RWPE2 (cell line): Measurements from ENCODE around the gene ITPR3.
"Not testable (repeated sequence)": the region's sequence is repeated elsewhere in the genome, so short reads cannot be mapped to it uniquely, and the experiment has no call there.

Experiments
- ATAC-seq: fragments of 200-7000 bp; cut with Tn5 transposase; 3 replicates; pipeline ENCODE4 v1.9.1; 2021; ENCODE audit warnings: low read depth
- DNase-seq: peaks from one replicate; pipeline ENCODE4 v3.0.0-alpha.2; 2020; ENCODE audit warnings: low spot score
- H3K27ac ChIP-seq: fragments of 450-650 bp; 2 replicates; pipeline ENCODE4 v1.5.1; 2017; ENCODE audit warnings: mild to moderate bottlenecking; ENCODE audit not compliant: poor library complexity, severe bottlenecking
- H3K27me3 ChIP-seq: fragments of 250-450 bp; sonication (Bioruptor Pico); 2 replicates; pipeline ENCODE4 v1.5.1; 2021; ENCODE audit warnings: mild to moderate bottlenecking, moderate library complexity; ENCODE audit not compliant: insufficient read depth, poor library complexity, severe bottlenecking
- H3K36me3 ChIP-seq: fragments of 250-450 bp; sonication (Bioruptor Pico); 2 replicates; pipeline ENCODE4 v1.5.1; 2020; ENCODE audit warnings: low read depth, mild to moderate bottlenecking, moderate library complexity
- H3K4me1 ChIP-seq: fragments of 250-450 bp; sonication (Bioruptor Pico); 2 replicates; pipeline ENCODE4 v1.5.1; 2021; ENCODE audit warnings: mild to moderate bottlenecking, moderate library complexity; ENCODE audit not compliant: insufficient read depth, poor library complexity, severe bottlenecking
- H3K4me3 ChIP-seq: fragments of 250-450 bp; sonication (Bioruptor Pico); 2 replicates; pipeline ENCODE4 v1.5.1; 2021; ENCODE audit warnings: mild to moderate bottlenecking, moderate library complexity; ENCODE audit not compliant: severe bottlenecking
- H3K9me3 ChIP-seq: fragments of 250-450 bp; sonication (Bioruptor Pico); 2 replicates; pipeline ENCODE4 v1.5.1; 2021; ENCODE audit warnings: mild to moderate bottlenecking, moderate library complexity; ENCODE audit not compliant: severe bottlenecking
- CTCF ChIP-seq: fragments of 450-650 bp; IDR thresholded peaks from one replicate; pipeline ENCODE4 v1.5.1; 2017; ENCODE audit warnings: mild to moderate bottlenecking, moderate library complexity; ENCODE audit not compliant: poor library complexity, severe bottlenecking

The ITPR3 gene

GRCh38 chr6:33628401-33628964 lies 7.4 kb downstream of the ITPR3 start:
- Histone ChIP-seq H3K9me3 (no peaks in the 10 kb centered on the region), H3K4me3 (no peak overlapping the region), H3K36me3 (peaks cover 74% of the 10 kb centered on the region), H3K27me3 (no peaks in the 10 kb centered on the region), H3K27ac (peak overlapping the region; percentile 39), H3K4me1 (peaks cover 22% of the 10 kb centered on the region)
- DNase-seq = no peak
- no peak for TF ChIP-seq CTCF
- ATAC-seq = no peak

- no peak for TF ChIP-seq CTCF
- ATAC-seq (no peak), DNase-seq (no peak)
- no peaks in the 10 kb centered on the region for H3K27me3 ChIP-seq
- H3K36me3 ChIP-seq = peaks cover 67% of the 10 kb centered on the region
- H3K4me3 ChIP-seq = no peak overlapping the region
- H3K9me3 ChIP-seq = no peaks in the 10 kb centered on the region
- H3K27ac ChIP-seq = peak overlapping the region; percentile 39
- peaks cover 26% of the 10 kb centered on the region for H3K4me1 ChIP-seq
Observed at GRCh38 chr6:33630014-33630413, 8.9 kb downstream of the ITPR3 start.

GRCh38 chr6:33631521-33631920 lies 10.4 kb downstream of the ITPR3 start:
- DNase-seq, H3K9me3 ChIP-seq, H3K4me3 ChIP-seq, ATAC-seq, H3K27me3 ChIP-seq: not testable (repeated sequence)
- peak overlapping the region; percentile 39 for H3K27ac ChIP-seq
- H3K36me3 ChIP-seq = peaks cover 58% of the 10 kb centered on the region
- peaks cover 26% of the 10 kb centered on the region for H3K4me1 ChIP-seq

- H3K36me3 ChIP-seq = peaks cover 57% of the 10 kb centered on the region
- H3K27ac ChIP-seq = peak overlapping the region; percentile 39
- no peak for TF ChIP-seq CTCF
- no peak overlapping the region for H3K4me3 ChIP-seq
- H3K4me1 ChIP-seq = peaks cover 26% of the 10 kb centered on the region
- H3K27me3 ChIP-seq = no peaks in the 10 kb centered on the region
- DNase-seq (no peak), ATAC-seq (no peak)
- H3K9me3 ChIP-seq = no peaks in the 10 kb centered on the region
Observed at GRCh38 chr6:33631971-33632557, 10.9 kb downstream of the ITPR3 start.

GRCh38 chr6:33632558-33633039 lies 11.5 kb downstream of the ITPR3 start:
- no peaks in the 10 kb centered on the region for H3K9me3 ChIP-seq
- H3K27me3 ChIP-seq = no peaks in the 10 kb centered on the region
- peak; percentile 61 for TF ChIP-seq CTCF
- H3K4me1 ChIP-seq = peaks cover 26% of the 10 kb centered on the region
- peak; percentile 51 for ATAC-seq
- H3K27ac ChIP-seq = peak overlapping the region; percentile 39
- no peak for DNase-seq
- no peak overlapping the region for H3K4me3 ChIP-seq
- H3K36me3 ChIP-seq = peaks cover 54% of the 10 kb centered on the region
